NCI-H510A treated with DMSO at 0.1 percent for 48 hours (cell line): ENCODE results near the gene ANKRD44.

Experiments
- DNase-seq: peaks from one replicate; lab custom pipeline; 2025; lab: John Stamatoyannopoulos, UW

ANKRD44 gene

DNA sequence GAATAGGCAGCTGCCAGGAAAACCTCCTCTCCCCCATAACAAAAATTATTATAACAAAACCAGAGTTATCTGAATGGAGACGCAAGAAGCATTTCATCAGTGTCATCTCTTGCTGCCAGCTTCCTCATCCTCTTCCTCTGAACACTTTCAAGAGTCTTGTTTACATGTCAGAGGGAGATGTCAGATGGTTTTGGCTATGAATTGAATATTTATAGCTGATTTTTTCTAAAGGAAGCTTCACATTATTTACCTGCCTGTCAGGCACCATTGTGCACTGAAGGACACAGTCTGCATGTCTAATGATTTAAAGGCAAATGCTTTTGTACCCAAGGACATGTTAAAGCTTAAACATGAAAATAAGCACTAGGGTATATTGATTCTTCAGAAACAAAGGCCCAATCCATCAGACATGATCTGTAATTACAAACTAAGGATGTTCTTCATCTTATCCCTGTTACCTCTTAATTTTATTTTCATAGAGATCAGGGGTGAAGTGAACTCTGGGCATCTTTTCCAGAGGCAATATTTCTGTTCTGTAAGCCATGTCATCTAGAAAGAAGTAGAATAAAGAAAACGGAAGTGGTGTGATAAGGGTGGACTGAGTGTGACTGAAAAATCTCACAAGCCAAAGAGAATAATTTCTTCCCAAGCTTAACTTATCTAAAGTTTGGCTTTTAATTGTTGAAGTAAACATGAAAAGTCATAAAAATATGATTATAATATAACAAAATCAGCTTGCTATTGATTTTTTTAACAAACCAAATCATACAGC lies 168.7 kb downstream of the ANKRD44 start:
- DNase-seq, result no peak

DNA sequence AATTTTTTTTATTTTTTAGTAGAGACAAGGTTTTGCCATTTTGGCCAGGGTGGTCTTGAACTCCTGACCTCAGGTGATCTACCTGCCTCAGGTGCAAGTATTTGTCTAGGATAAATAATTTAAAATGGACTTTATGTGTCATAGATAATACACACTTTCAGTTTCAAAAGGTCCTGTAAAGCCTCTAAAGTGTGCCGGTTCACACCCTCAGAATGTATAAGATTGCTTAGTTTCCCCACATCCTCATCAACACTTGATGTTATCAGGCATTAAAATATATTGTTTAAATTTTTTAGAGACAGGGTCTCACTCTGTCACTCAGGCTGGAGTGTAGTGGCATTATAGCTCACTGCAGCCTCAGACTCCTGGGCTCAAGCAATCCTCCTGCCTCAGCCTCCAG lies 170.5 kb downstream of the ANKRD44 start:
- DNase-seq, result no peak

DNA sequence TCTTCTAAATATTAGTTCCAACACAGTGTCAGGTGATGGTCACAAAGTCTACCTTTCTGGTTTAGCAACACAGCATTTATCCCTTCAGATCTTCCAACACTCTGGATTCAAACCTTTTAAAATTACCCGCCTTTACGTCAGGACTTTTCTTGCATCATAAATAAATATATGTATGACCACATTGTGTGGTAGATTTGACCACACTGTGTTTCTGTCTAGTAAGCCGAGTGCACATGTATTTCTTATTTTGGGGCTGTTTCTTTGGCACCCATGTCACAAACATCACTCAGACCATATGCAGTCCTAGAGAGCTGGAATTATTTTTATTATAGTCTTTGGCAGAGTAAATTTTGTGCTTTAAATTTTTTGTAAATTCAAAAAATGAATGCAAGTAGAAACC lies 172.1 kb downstream of the ANKRD44 start:
- DNase-seq, result no peak

DNA sequence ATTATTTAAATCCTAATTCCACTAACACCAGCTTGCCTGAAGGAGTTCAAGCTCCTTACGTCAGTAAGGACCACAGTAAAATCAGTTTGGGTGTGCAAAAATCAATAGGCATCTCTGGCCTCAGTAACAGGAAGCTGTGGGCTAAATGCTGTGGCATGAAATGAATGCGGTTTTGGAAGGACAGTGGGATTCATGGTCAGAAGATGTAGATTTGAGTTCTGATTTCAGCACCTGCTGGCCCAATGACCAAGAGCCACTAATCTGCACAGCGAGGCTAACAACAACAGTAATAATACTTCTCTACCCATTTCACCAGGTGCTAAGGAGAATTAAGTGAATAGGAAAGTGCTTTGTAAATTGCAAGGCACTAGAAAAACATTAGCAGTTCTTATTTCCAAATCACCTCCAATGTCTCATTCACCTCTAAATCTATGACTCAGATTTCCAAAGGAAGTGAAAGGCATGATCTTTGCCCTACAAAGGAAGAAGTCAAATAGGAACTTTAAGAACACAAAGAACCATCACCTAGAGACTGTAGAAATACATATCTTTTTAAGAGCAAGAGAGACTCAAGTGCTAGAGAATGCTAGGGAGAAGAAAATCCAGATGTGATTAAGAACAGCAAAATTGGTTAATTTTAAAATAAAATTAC lies 172.6 kb downstream of the ANKRD44 start:
- no peak for DNase-seq

DNA sequence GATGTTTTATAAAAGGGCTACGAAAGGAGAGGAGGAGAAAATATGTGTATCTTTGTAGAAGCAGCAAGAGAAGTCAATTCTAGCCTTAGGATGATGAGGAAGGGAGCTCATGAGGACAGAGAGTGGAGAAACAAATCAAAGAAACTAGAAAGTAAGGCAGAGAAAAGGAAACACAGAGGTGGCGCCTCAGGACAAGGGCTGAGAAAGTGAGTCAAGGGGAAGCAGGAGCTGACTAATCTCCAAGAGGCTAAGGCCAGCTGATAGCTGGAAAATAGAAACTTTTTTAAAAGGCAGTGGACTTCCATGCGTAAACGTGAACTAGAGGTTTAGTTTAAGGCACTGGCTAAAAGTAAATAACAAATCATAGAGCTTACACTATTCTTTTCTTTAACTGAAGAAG lies 173.3 kb downstream of the ANKRD44 start:
- no peak for DNase-seq

DNA sequence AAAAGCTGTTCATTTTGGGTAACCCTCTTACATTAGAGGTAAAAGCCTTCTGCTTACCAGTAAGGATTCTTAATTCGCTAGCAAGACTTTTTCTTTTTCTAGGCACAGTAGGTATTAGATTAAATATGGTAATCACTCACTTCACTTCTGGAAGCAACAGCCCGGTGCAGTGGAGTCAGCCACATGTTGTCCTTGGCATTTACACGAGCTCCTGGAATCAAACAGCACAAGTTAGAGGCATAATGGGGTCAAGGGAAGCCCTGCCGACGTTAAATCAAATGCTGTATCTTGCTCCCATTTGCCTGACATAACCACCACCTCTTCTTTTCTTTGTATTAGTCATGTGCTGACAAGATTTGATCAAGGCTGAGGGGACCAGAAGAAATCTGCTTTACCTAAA lies 174.1 kb downstream of the ANKRD44 start:
- no peak for DNase-seq

DNA sequence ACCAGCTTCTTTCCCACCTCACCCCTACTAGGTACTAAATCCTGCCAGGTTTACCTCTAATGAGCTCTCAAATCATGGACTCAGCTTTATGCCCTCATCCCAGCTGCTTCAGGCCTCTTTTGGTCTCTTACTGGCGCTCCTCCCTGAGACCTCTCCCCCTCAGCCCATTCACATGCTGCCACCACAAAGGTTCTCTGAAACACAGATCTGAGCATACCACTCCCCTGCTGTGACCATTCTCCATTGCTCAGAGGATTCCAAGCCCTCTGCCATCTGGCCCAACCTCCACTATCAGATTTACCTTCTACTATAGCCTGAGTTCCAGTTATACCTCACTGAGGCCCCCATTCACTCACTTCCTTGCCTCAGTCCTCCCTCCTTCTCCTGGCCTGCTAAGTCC lies 174.8 kb downstream of the ANKRD44 start:
- no peak for DNase-seq

DNA sequence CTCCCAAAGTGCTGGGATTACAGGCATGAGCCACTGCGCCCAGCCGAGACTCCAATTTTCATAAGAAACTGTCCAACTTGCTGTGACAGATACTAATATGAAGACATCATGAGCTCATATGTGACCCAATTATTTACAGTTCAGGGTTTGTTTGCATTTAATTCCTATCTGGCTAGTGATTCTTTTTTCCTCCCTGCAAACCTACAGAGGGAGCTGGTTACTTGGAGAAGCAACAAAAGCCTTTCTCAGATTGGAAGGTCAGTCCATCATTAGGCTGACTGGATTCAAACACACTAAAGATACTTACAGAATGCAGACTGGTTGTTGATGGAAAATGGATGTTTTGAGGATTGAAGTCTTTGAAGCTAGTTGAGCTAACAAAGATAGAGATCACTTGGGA lies 176.4 kb downstream of the ANKRD44 start:
- DNase-seq, result no peak

DNA sequence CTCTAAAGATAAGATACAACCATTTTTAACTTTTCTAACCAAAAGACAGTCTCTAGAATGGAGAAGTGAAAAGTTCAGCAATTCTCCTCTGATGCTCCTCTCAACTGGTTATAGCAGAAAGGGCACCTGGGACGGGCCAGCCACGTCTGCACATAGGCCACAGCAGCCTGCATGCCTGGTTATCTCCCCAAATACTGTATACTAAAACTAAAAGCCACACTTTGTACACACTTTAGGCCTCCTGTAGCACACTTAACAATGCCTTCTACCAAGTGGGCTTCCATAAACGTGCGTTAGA lies 179.1 kb downstream of the ANKRD44 start:
- no peak for DNase-seq

DNA sequence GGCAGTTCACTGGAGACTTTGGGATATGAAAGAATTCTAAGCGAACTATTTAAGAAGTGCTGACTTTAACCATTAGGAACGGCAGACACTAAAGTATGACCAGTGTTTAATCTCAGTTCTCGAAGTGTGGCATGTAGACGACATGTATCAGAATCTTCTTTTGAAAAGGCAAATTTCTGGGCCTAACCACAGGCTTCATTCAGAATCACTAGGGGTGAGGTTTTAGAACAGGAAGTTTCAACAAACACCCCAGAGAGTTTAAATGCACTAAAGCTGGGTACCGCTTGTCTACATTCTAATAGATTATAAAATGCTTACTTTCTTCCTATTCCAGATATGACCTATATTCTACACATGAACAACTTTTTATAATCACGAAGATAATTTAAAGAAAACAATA lies 180.3 kb downstream of the ANKRD44 start:
- DNase-seq, result no peak

DNA sequence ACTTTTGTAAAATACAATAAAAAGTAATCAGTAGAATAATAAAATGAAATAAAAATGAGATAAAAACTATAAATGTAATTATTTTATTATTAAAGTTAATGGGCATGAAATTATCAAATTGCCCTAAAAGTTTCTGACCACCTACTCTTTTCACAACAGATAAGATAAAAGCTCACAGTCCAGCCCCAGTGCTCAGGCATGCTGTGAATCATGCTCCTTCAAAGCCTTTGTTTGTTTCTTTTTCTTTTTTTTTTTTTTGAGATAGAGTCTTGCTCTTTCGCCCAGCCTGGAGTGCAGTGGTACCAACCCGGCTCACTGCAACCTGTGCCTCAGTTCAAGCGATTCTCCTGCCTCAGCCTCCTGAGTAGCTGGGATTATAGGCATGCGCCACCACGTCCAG lies 181.7 kb downstream of the ANKRD44 start:
- no peak for DNase-seq

DNA sequence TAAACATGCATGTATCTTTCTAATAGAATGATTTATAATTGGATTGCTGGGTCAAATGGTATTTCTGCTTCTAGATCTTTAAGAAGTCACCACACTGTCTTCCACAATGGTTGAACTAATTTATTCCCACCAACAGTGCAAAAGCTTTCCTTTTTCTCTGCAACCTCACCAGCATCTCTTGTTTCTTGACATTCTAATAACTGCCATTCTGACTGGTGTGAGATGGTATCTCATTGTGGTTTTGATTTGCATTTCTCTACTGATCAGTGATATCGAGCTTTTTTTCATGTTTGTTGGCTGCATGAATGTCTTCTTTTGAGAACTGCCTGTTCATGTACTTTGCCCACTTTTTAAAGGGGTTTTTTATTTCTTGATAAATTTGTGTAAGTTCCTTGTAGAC lies 182.5 kb downstream of the ANKRD44 start:
- DNase-seq, result no peak

DNA sequence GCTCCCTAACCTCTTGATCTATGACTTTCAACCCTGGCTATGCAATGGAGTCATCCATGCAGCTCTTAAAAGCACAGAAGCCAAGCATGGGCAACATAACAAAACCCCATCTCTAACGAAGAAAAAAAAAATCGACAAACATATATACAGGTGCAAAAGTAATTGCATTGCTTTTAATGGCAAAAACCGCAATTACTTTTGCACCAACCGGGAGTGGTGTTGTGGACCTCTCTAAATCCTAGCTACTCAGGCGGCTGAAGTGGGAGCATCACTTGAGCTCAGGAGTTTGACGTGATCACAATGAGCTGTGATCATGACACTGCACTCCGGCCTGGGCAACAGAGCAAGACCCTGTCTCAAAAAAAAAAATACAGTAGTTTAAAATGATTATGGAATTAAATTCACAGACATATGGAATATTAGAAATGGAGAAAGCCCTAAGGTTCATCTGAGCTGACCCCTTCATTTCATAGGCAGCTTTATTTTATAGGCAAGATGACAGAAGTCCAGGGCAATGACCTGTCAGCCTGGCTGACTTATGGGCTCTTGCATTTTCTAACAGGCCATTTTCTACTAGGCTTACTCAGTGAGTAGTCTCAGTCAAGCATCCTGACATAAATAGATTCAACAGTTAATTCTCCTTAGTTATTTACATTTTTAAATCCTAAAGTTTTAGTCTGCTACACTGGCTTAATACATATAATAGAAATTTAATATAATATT lies 183.8 kb downstream of the ANKRD44 start:
- DNase-seq, result no peak

DNA sequence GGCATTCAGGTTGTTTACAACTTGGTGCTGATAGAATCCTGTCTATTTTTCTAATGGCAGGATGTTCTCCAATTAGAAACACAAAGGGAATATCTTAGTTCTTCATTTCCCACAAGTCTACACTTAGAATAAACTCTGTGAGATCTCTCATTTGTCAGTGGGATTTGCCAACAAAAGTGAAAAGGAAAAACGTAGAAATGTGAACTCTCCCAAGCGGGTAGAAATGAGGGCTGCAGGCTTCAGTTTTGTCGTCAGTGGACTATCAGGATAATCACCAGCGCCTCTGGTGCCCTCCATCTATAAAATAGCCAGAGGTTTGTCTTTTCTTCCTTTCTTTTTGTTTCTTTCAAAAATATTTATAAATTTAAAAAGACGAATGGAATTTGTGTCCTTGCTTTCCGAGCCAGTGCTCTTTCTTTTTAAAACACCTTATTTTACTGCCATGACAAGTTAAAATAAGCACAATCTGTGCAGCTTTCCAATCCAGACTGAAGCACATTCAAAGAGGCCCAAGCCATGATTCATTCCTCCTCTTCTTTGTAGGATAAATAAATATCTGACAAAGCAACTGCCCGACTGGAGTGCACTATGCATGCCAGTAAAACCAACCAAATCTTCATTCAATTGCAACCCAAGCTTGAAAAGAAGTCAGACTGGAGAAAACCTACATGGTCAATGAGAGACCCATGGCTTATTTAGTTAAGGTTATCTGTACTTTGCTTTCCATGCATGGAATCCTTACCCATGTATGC lies 185.8 kb downstream of the ANKRD44 start:
- no peak for DNase-seq

DNA sequence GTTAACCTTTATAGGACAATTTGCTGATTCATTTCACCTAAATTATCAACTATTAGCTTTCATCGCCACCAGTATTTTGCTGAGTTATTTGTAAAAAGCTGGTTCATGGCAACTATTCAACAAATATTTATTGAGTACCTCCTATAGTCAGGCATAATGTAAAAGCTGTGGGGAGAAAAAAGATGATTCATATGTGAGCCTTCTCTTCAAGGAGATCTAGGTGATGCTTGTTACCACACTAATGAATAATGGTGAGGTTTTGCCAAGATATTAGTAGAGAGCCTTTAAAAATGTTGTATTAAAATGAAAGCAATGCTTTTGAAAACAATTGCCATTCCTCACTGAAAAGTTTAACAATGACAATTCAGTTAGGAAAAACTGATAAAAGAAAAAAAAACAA lies 187.8 kb downstream of the ANKRD44 start:
- DNase-seq, result no peak

DNA sequence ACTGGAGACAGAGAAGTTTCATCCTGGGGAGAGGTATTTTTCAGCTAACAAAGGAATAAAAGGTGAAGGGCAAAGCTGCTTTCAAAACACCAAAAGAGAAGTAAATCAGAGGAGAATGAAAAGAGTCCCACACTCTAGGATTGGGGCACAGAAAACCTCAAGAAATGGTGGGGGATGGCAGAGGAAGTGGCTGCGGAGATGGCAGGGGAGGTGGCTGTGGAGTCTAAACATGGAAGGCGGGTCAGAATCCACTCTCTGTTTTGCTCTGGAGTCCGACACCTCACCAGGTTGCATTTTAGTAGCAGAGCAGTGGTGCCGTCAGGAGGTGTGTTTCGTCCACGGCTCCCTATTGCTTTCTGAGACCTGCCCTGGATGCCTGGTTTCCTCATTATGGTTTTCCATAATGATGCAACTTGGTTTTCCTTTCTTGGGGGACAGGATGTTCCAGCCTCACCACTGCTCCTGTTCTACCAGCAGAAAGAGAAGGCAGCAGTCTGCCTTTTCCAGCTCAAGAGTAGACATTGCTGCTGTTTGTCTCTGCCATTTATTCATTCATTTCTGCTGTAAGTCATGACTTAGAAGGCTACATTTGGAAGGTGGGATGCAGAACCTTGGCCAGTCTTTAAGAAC lies 188.7 kb downstream of the ANKRD44 start:
- DNase-seq, result no peak

DNA sequence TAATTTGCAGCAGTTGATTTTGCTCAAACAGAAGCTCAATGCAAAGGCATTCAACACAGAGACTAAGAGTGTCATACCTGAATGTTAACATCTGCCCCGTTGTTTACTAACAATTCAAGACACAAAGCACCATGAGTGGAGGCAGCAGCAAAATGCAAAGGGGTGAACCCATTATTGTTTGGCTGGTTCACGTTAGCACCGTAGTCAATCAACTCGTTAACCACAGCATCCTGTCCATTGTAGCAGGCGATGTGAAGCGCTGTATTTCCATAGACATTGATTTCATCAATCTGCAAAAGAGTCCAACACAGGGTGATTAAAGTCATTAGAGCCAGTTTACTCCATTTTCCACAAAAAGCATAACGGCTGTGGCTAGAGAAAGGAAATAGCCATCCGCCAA lies 189.3 kb downstream of the ANKRD44 start:
- no peak for DNase-seq

DNA sequence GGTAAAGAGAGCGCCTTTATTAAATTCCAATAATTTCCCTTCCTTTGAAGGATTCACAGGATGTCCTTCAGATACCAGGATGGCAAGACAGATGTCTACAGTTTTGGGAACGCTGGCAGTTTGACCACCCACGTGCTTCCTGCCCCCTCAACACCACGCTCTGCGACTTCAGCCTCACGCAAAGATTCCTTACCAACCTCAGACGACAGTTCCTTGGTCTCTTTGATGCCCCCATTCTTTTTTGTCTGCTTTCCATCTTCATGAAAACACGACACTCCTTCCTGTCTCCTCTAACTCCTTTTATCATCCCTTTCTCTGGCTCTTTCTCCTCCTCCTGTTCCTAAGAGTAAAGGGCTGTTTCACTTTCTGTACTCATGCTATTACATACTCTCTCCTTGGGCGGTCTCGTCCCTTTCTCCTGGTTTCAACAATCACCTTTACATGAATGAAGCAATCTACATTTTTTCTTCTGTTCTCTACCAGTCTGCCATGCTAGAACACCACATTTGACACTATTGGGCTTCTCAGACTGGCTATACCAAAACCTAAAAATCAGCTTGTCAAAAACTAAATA lies 194.2 kb downstream of the ANKRD44 start:
- no peak for DNase-seq

DNA sequence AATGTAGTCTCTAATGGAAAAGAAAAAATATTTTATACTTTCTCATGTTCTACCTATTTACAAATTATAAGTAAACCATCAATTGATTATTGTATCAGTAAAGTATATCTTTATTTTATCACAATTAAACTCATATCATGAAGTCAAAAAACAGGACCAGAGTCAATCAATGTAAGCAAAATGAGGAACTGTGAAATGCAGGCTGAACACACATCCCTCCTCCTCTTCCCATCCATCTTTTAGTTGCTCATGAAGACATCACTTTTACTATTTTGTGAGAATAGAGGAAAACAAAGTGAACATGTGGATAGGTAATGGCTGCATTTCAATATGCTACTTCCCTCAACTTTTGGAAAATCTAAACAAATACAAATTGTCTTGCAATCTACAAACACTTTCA lies 195.3 kb downstream of the ANKRD44 start:
- no peak for DNase-seq

DNA sequence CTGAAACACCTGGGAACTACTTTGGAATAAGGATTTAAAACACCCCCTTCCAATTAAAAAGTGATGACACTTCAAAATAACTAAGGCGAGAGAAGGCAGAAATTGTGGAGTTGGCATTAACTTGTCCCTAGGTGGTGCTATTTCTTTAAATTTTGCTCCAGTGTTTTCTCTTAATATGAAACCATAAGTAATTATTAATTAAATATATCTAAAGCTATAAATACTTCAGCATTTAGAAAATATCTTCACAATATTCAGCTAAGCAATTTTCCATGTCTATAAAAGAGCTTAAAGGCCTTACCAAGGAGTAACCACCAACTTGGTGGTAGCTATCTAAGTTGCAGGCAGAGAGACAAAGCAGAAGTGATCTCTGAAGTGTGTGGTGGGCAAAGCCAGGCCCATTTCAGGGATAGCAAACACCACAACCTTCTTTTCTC lies 197.3 kb downstream of the ANKRD44 start:
- peak; percentile 70 for DNase-seq

DNA sequence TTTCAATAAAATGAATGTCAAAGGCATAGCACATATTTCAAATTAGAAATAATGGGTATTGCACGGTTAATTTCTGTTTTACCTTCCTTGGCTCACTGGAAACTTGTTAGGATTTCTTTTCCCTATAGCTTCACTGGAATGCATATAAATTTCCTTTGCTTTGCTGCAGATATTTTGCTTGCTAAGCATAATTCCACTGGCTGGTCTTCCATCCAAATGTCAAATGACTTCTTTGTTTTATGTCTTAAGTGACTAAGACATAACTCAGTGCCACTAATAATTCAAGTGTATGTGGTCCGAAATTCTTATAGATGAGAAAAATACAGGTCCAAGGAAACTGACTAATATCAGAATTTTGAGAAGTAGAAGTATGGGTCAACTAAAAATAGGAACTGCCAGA lies 201.3 kb downstream of the ANKRD44 start:
- no peak for DNase-seq

DNA sequence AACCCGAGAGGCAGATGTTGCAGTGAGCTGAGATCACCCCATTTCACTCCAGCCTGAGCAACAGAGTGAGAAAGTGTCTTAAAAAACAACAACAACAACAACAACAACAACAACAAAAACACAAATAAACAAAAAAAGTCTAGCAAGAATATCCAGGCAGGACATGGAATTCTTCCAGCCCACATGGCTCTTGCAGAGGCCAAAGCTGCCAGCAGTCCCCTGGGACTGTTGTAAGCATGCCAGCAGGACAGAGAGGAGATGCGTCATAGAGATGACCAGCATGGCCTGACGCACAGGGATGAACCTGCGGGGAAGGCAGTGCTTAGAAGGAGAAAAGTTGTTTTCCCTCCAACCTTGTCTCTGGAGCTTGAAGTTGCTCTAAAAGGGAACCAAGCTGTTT lies 201.8 kb downstream of the ANKRD44 start:
- DNase-seq, result no peak
